Prostate gland (tissue), 2 donors: ENCODE measurements around the gene TMEM267.

Experiments
- POLR2A ChIP-seq: fragments of 450-650 bp; IDR thresholded peaks from one replicate; pipeline ENCODE4 v1.6.1; 2016; ENCODE audit warnings: antibody characterized with exemption, mild to moderate bottlenecking
- POLR2AphosphoS5 ChIP-seq: sonication (generic); formaldehyde crosslinking; IDR thresholded peaks from one replicate; pipeline ENCODE4 v1.6.1; 2017; ENCODE audit warnings: antibody characterized with exemption
- TF ChIP-seq, protein P1 (sequence below), 4 experiments: fragments of 200-600 bp in 2 of 4; fragments of 450-650 bp in 2 of 4; sonication (generic) in 2 of 4; IDR thresholded peaks; 1 replicate in 3 of 4; 2 replicates in 1 of 4; pipeline ENCODE4 v1.5.1; 2016 to 2019; ENCODE audit warnings: antibody characterized with exemption in 4 of 4, mild to moderate bottlenecking in 2 of 4, moderate library complexity in 2 of 4

DNA sequence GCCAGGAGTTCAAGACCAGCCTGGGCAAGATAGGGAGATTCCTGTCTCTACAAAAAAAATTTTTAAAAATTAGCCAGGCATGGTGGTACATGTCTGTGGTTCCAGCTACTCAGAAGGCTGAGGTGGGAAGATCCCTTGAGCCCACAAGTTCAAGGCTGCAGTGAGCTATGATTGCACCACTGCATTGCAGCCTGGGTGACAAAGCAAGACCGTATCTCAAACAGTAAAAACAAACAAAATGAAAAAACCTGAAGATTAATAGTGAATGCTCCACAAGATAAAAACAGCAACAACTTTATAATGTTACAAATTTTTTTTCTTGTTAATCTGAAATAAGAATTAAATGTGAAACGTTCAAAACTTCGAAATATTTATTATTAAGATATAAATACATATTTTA lies 2.7 kb upstream of the TMEM267 start:
- TF ChIP-seq, protein P1, sequence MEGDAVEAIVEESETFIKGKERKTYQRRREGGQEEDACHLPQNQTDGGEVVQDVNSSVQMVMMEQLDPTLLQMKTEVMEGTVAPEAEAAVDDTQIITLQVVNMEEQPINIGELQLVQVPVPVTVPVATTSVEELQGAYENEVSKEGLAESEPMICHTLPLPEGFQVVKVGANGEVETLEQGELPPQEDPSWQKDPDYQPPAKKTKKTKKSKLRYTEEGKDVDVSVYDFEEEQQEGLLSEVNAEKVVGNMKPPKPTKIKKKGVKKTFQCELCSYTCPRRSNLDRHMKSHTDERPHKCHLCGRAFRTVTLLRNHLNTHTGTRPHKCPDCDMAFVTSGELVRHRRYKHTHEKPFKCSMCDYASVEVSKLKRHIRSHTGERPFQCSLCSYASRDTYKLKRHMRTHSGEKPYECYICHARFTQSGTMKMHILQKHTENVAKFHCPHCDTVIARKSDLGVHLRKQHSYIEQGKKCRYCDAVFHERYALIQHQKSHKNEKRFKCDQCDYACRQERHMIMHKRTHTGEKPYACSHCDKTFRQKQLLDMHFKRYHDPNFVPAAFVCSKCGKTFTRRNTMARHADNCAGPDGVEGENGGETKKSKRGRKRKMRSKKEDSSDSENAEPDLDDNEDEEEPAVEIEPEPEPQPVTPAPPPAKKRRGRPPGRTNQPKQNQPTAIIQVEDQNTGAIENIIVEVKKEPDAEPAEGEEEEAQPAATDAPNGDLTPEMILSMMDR (IDR thresholded peaks at IDR 0.05) = no peak
- no peak for TF ChIP-seq POLR2AphosphoS5
- TF ChIP-seq POLR2A = no peak
